ENCODE measurements around the gene NOL4.

Gene NOL4

DNA sequence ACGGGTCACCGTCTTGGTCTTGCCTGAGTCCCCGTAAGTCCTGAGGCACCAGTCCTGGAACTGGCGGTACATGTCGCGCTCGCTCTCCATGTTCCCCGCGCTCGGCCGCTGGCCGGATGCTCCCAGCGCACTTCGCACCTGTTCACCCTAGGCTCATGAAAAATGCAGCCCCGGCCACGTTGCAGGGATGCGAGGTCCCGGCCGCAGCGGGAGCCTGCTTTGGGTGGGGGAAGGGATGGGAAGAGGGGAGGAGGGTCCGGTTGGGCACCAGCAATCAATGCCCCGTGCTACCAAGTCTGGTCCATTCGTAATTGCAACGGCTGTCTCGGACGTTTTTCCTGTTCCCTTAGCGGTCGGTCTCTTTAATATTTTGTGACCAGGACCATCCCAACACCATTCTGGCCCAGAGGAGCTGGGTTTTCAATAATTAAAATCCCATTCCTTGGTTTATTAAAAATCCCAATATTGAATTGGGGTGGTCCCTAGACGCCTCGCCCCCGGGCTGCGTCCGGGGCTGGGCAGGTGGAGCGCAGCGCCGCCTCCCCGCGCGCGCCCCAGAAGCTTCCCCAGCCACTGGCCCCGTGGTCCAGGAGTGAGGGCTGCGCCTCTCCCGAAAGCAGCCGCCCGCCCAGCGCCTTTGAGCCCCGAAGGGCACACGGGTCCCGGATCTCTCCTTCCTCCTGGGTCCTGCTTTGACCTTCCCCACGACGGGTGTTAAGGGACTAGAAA lies 1.4 kb downstream of the NOL4 start:
- H3K9ac ChIP-seq (ENCODE audit: low read length), result no peak overlapping the region
- H3K9me3 ChIP-seq (ENCODE audit: low read length), result no peaks in the 10 kb centered on the region
- peaks cover 15 to 30% of the 10 kb centered on the region in 2 donors for H3K27me3 ChIP-seq (ENCODE audit: control insufficient read depth in 1 of 2, insufficient read depth in 2 of 2, low read length in 2 of 2)
- H3K27ac ChIP-seq (ENCODE audit: low read depth, low read length), result no peak overlapping the region
- H3K36me3 ChIP-seq (ENCODE audit: insufficient read depth, low read length), result no peaks in the 10 kb centered on the region
- peaks cover 10% of the 10 kb centered on the region for H3K4me1 ChIP-seq (ENCODE audit: insufficient read depth, low read length)
- peak overlapping the region; percentile 44 to 73 for H3K4me3 ChIP-seq (ENCODE audit: low read depth in 1 of 2, low read length in 2 of 2)

DNA sequence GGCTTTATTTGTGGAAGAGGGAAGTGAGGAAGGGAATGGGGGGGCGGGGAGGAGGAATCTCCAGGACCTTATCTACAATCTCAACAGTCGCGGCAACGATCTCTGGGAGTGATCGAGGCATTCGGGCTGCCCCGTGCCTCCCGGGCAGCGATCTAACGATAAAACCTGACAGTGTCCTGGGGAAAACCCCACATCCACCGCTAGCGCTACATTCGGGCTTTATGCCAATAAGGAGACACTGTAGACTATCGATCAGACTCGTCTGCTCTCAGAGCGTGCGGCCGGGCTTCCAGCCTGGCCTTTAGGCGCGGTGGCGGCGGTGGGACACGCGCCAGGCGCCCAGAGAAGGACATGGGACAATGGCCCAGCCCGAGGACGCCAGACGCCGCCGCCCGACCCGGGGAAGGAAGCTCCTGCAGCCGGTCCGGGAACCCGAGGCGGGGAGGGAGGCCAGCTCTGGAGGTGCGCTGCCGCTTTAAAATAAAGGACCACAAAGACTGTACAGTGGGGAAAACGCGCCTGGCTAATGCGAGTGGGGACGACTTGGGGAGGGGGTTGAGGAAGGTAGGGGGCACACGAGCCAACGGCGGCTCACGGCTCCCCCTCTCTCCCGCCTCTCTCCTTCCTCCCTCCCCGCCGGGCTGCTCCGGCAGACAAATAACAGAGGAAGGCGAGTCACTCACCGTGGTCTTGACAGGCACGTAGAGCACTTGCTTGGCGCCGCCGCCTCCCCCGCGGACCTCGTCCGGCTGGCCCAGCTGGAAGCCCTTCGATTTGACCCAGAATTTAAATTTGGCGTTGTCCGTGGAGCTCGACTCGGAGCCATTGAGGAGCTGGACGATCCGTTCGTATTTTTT lies 2.2 kb downstream of the NOL4 start:
- Histone ChIP-seq H3K27me3 (ENCODE audit: control insufficient read depth in 1 of 2, insufficient read depth in 2 of 2, low read length in 2 of 2) (peaks cover 15 to 30% of the 10 kb centered on the region in 2 donors), H3K9me3 (ENCODE audit: low read length) (no peaks in the 10 kb centered on the region), H3K4me1 (ENCODE audit: insufficient read depth, low read length) (peaks cover 10% of the 10 kb centered on the region), H3K4me3 (ENCODE audit: low read depth in 1 of 2, low read length in 2 of 2) (peak overlapping the region; percentile 44 to 73), H3K27ac (ENCODE audit: low read depth, low read length) (no peak overlapping the region), H3K9ac (ENCODE audit: low read length) (no peak overlapping the region), H3K36me3 (ENCODE audit: insufficient read depth, low read length) (no peaks in the 10 kb centered on the region)

DNA sequence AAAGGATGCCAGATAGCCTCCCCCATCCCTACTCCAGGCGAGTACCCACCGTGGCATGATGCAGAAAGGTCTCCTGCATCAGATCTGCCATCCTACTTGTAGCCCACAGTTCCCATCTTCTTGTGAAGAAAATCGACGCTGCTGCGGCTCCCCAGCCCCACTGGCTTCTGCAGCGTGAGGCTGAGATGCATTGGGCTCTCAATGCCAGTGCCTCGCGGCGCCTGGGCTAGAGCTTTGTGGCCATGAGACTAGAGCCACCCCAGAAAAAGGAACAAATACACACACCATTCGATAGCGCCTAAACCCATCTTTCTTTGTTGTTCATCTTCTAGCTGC lies 2.8 kb downstream of the NOL4 start:
- H3K4me3 ChIP-seq (ENCODE audit: low read depth in 1 of 2, low read length in 2 of 2), result peak overlapping the region; percentile 44 to 73
- H3K27ac ChIP-seq (ENCODE audit: low read depth, low read length), result no peak overlapping the region
- H3K27me3 ChIP-seq (ENCODE audit: control insufficient read depth in 1 of 2, insufficient read depth in 2 of 2, low read length in 2 of 2), result peaks cover 15 to 30% of the 10 kb centered on the region in 2 donors
- no peaks in the 10 kb centered on the region for H3K9me3 ChIP-seq (ENCODE audit: low read length)
- H3K4me1 ChIP-seq (ENCODE audit: insufficient read depth, low read length), result peaks cover 10% of the 10 kb centered on the region
- H3K9ac ChIP-seq (ENCODE audit: low read length), result no peak overlapping the region
- H3K36me3 ChIP-seq (ENCODE audit: insufficient read depth, low read length), result no peaks in the 10 kb centered on the region

DNA sequence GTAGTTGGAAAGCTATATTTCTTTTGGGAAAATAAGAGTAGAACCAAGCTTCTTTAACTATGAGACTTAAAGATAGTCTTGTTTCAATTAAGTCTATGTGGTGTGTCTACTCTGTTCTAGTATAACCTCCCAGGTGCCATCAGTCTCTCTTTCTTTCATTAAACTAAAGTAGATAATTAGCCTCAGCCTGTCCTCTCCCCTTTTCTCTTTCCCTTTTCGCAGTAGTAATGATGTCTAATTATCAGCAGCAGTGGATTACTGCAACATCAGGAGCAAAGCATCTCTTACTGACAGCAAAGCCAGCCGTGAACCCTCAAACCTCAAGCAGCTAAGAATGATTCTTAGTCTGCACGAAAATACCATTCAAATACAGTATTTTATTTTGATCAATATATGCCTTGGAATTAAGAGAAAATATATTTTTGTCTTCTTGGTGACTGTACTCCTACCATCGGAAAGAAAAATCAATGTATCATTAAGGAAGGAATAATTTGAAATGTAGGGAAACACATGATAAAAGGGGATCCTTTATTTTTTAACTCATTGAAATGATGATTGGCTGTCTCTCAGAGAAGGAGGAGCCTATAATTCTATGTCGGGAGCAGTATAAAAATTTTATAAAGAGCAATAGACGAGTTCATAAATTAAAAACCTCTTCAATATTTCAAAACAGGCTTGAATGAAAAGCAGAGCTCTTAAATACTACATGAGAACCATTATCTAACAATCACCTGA lies 4.5 kb downstream of the NOL4 start:
- Histone ChIP-seq H3K27me3 (ENCODE audit: control insufficient read depth in 1 of 2, insufficient read depth in 2 of 2, low read length in 2 of 2) (peaks cover 15 to 30% of the 10 kb centered on the region in 2 donors), H3K9me3 (ENCODE audit: low read length) (no peaks in the 10 kb centered on the region), H3K27ac (ENCODE audit: low read depth, low read length) (no peak overlapping the region), H3K4me1 (ENCODE audit: insufficient read depth, low read length) (peaks cover 10% of the 10 kb centered on the region), H3K4me3 (ENCODE audit: low read depth in 1 of 2, low read length in 2 of 2) (no peak overlapping the region), H3K9ac (ENCODE audit: low read length) (no peak overlapping the region), H3K36me3 (ENCODE audit: insufficient read depth, low read length) (no peaks in the 10 kb centered on the region)

DNA sequence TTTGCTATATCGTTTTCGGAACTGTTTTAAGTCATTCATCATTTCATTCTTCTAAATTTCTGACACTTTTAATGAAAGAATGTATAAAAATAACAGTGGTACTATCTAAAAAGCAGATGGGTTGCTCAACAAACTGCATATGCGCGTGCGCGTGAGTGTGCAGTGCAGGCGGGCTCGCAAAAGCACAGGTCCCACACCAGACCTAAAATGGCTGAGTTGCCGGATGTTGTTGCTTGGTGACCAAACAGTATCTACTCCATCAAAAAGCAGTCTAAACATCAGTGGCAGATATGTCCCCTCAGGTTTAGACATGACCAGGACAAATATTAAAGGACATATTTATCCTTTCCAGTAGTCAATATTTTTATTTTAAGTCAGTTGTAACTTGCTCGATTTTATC lies 5.1 kb downstream of the NOL4 start:
- Histone ChIP-seq H3K9ac (ENCODE audit: low read length) (no peak overlapping the region), H3K36me3 (ENCODE audit: insufficient read depth, low read length) (no peaks in the 10 kb centered on the region), H3K4me1 (ENCODE audit: insufficient read depth, low read length) (peaks cover 10% of the 10 kb centered on the region), H3K27ac (ENCODE audit: low read depth, low read length) (no peak overlapping the region), H3K27me3 (ENCODE audit: control insufficient read depth in 1 of 2, insufficient read depth in 2 of 2, low read length in 2 of 2) (peaks cover 15 to 30% of the 10 kb centered on the region in 2 donors), H3K4me3 (ENCODE audit: low read depth in 1 of 2, low read length in 2 of 2) (no peak overlapping the region), H3K9me3 (ENCODE audit: low read length) (no peaks in the 10 kb centered on the region)

DNA sequence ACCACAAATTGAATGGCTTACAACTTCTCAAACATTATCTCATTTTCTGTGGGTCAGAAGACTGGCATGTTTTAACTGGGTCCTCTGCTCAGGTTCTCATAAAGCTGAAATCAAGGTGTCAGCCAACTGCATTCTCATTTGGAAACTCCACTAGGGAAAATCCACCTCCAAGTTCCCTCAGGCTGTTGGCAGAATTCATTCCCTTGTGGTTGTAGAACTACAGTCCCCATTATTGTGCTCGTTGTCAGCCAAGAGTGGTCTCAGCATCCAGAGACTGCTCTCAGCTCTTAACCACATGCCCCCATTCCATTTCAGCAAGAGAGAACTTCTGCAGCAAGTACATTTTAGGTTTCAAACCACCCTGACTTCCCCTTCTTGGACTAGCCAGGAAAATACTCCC lies 12.2 kb downstream of the NOL4 start:
- Histone ChIP-seq H3K36me3 (ENCODE audit: insufficient read depth, low read length) (no peaks in the 10 kb centered on the region), H3K9ac (ENCODE audit: low read length) (no peak overlapping the region), H3K9me3 (ENCODE audit: low read length) (no peaks in the 10 kb centered on the region), H3K4me3 (ENCODE audit: low read depth in 1 of 2, low read length in 2 of 2) (no peak overlapping the region), H3K27me3 (ENCODE audit: control insufficient read depth in 1 of 2, insufficient read depth in 2 of 2, low read length in 2 of 2) (no peaks in the 10 kb centered on the region), H3K27ac (ENCODE audit: low read depth, low read length) (no peak overlapping the region), H3K4me1 (ENCODE audit: insufficient read depth, low read length) (no peaks in the 10 kb centered on the region)

DNA sequence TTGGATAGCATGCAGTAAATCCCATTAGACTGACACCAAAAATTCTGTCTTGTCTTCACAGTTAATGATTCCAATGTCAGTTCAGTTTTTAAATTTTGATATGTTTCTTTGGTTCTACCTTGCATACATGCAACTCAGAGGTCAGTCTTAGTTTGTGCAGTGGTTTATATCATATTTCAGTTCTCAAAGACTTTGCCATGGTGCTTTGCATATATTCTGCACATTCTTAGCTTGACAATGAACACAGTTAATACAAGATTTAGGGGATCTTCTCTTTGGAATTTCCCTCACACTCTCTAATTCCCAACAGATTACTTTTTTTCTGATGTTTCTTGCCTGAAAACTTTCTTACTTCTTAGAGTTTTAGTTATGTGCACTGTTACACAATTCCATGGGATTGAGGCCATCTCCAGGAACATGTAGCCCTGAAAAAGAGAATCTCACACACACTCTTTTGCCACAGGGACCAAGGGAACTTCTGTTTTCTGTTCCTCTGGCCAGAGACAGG lies 17.3 kb downstream of the NOL4 start:
- Histone ChIP-seq H3K27ac (ENCODE audit: low read depth, low read length) (no peak overlapping the region), H3K4me3 (ENCODE audit: low read depth in 1 of 2, low read length in 2 of 2) (no peak overlapping the region), H3K36me3 (ENCODE audit: insufficient read depth, low read length) (no peaks in the 10 kb centered on the region)

DNA sequence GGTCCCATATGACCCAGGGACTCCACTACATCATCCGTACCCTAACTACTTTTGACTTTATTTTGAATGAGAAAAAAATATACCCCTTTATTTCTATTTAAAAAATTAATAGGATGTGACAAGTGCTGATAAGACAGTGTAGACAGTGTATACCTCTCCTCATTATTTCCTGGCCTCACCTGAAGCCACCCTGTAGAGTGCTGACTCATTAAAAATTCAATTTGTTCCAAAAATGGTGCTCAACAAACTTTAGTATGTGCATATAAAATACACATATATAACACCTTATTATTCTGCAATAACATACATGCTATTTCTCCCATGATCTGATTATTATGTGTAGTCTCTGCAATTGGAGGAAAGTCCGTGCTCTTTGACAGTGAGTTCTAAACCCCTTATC lies 20.8 kb downstream of the NOL4 start:
- Histone ChIP-seq H3K4me3 (ENCODE audit: low read depth in 1 of 2, low read length in 2 of 2) (no peak overlapping the region), H3K27ac (ENCODE audit: low read depth, low read length) (no peak overlapping the region), H3K27me3 (ENCODE audit: control insufficient read depth in 1 of 2, insufficient read depth in 2 of 2, low read length in 2 of 2) (no peaks in the 10 kb centered on the region), H3K9me3 (ENCODE audit: low read length) (no peaks in the 10 kb centered on the region), H3K36me3 (ENCODE audit: insufficient read depth, low read length) (no peaks in the 10 kb centered on the region), H3K4me1 (ENCODE audit: insufficient read depth, low read length) (no peaks in the 10 kb centered on the region), H3K9ac (ENCODE audit: low read length) (no peak overlapping the region)

More for the DNA sequence above, 17.3 kb downstream of the NOL4 start:
- Histone ChIP-seq H3K27me3 (ENCODE audit: control insufficient read depth in 1 of 2, insufficient read depth in 2 of 2, low read length in 2 of 2) (no peaks in the 10 kb centered on the region), H3K4me1 (ENCODE audit: insufficient read depth, low read length) (no peaks in the 10 kb centered on the region), H3K9ac (ENCODE audit: low read length) (no peak overlapping the region), H3K9me3 (ENCODE audit: low read length) (no peaks in the 10 kb centered on the region)

DNA sequence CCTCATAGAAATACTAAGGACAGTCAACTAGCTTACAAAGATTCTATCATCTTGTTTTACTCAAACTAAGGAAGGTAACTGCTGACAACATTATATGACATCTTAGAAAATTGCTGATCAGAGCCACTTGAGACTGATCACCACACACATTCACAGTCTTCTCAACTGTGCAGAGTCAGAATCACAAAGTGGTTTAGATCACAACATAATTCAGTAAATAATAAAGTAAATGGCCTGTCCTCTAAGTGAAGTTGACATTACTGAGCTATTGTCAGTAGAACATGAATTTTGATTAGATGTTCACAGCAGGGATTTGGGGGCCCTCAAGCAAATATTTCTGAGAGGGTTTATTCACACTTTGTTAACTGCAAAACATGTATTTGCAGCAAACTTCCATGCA lies 28.5 kb downstream of the NOL4 start:
- no peaks in the 10 kb centered on the region for H3K9me3 ChIP-seq (ENCODE audit: low read length)
- no peak overlapping the region for H3K27ac ChIP-seq (ENCODE audit: low read depth, low read length)
- H3K4me1 ChIP-seq (ENCODE audit: insufficient read depth, low read length), result no peaks in the 10 kb centered on the region
- no peak overlapping the region for H3K9ac ChIP-seq (ENCODE audit: low read length)
- no peak overlapping the region for H3K4me3 ChIP-seq (ENCODE audit: low read depth in 1 of 2, low read length in 2 of 2)
- no peaks in the 10 kb centered on the region for H3K36me3 ChIP-seq (ENCODE audit: insufficient read depth, low read length)
- H3K27me3 ChIP-seq (ENCODE audit: control insufficient read depth in 1 of 2, insufficient read depth in 2 of 2, low read length in 2 of 2), result no peaks in the 10 kb centered on the region

DNA sequence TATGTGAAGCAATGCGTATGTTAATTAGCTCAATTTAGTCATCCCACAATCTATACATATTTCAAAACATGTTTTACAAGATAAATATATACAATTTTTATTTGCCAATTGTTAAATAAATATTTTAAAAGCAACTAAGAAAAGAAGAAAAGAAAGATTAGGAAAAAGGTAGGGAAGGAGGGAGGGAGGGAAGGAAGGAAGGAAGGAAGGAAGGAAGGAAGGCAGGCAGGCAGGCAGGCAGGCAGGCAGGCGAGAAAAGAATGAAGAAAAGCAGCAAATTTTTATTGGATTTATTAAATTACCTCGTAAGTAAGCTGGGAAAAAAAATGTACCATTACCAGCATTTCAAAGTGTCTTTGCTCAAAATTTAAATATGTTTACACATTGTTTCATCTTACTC lies 30.5 kb downstream of the NOL4 start:
- Histone ChIP-seq H3K9me3 (ENCODE audit: low read length) (no peaks in the 10 kb centered on the region), H3K9ac (ENCODE audit: low read length) (no peak overlapping the region)

DNA sequence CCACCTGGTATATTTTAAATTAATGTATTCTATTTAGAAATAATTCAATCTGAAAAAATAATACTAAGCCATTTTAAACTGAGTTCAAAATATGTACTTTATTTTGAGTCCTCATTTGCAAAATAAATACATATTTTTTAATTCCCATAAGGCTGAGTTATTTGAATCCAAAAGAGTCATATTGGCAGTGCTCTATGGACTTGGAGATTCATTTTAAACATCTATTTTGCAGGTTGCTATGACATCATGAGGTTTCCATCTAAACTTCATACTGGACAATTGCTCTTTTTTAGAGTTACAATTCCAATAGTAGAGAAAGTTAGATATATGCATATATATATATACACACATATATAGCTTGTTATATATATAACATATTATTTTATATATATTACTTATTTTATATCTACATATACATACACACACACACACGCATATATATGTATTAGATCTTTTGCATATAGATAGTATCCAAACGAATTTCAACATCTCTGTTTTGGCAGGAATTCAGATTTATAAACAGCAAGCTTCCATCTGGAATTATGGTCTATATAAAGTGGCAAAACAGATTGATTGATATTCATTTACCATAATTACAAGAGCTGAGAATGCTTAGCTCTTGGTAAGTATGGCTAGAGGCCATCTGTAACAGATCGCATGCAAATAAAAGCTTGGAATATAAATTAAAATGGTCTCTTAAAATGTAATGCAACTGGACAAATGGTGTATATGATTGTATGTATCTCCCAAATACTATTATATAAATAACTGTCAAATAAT lies 34.9 kb downstream of the NOL4 start:
- Histone ChIP-seq H3K27me3 (ENCODE audit: control insufficient read depth in 1 of 2, insufficient read depth in 2 of 2, low read length in 2 of 2) (no peaks in the 10 kb centered on the region), H3K27ac (ENCODE audit: low read depth, low read length) (no peak overlapping the region), H3K9me3 (ENCODE audit: low read length) (no peaks in the 10 kb centered on the region), H3K36me3 (ENCODE audit: insufficient read depth, low read length) (no peaks in the 10 kb centered on the region), H3K4me1 (ENCODE audit: insufficient read depth, low read length) (no peaks in the 10 kb centered on the region), H3K4me3 (ENCODE audit: low read depth in 1 of 2, low read length in 2 of 2) (no peak overlapping the region), H3K9ac (ENCODE audit: low read length) (no peak overlapping the region)

More for the DNA sequence above, 30.5 kb downstream of the NOL4 start:
- Histone ChIP-seq H3K27me3 (ENCODE audit: control insufficient read depth in 1 of 2, insufficient read depth in 2 of 2, low read length in 2 of 2) (no peaks in the 10 kb centered on the region), H3K27ac (ENCODE audit: low read depth, low read length) (no peak overlapping the region), H3K4me1 (ENCODE audit: insufficient read depth, low read length) (no peaks in the 10 kb centered on the region), H3K36me3 (ENCODE audit: insufficient read depth, low read length) (no peaks in the 10 kb centered on the region), H3K4me3 (ENCODE audit: low read depth in 1 of 2, low read length in 2 of 2) (no peak overlapping the region)

All from muscle layer of colon (tissue), 2 donors.